ENCODE results near the gene AIPL1. TPM values are rescaled to one million over a fixed set of nuclear protein-coding genes. Genes with fewer than 3 reads are reported as not detected.
"Not testable (repeated sequence)": the region's sequence is repeated elsewhere in the genome, so short reads cannot be mapped to it uniquely, and the experiment has no call there.

The AIPL1 gene, protein sequence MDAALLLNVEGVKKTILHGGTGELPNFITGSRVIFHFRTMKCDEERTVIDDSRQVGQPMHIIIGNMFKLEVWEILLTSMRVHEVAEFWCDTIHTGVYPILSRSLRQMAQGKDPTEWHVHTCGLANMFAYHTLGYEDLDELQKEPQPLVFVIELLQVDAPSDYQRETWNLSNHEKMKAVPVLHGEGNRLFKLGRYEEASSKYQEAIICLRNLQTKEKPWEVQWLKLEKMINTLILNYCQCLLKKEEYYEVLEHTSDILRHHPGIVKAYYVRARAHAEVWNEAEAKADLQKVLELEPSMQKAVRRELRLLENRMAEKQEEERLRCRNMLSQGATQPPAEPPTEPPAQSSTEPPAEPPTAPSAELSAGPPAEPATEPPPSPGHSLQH
- not detected in 2 replicates for total RNA-seq (2014; rRNA removed; shearing (Covaris generic))
- polyA plus RNA-seq (2014; cell fraction: nucleus; rRNA removed), result not detected in 2 replicates

DNA sequence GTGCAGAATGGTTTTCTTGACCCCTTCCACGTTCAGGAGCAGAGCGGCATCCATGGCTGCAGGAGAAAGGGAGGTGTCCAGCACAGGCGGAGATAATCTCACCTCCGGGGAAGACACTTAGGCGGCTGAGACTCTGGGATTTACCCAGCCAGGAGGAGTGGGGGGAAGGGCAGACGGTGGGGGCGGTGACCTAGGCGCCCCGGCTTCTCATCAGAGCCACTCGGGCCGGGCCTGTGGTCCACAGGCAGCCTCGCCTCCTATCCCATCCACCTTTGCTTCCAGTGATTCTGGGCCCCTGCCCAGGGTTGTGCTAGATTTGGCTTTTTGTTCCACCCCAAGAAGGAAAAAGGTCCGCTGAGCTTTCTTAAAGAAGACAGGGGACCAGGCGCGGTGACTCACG lies at the start of gene AIPL1:
Gene AIPL1, minus strand, starts transcription at position 71 of the 400 bp plus-strand sequence. Its CDS starts 17 bp downstream, at position 54.
- no peak for DNase-seq (ENCODE audit: extremely low read depth, low read depth)

DNA sequence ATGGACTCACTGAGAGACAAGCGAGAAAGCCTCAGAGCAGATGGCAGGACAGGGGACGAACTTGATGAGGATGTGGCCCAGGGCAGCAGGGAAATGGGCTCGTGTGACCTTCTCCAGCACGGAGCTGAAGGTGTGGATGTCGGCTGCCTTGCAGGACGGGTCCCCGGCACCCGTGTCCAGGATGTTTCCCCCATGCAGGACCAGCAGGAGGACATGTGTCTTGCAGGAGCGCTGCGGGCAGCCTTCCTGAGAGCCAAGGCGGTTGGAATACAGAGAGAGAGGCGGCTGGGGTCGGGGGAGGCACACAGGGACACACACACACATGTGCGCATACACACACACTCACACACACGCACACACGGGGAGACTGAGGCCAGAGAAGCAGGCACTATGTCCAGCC lies 48.6 kb upstream of the AIPL1 start:
- no peak for DNase-seq (ENCODE audit: extremely low read depth, low read depth)

DNA sequence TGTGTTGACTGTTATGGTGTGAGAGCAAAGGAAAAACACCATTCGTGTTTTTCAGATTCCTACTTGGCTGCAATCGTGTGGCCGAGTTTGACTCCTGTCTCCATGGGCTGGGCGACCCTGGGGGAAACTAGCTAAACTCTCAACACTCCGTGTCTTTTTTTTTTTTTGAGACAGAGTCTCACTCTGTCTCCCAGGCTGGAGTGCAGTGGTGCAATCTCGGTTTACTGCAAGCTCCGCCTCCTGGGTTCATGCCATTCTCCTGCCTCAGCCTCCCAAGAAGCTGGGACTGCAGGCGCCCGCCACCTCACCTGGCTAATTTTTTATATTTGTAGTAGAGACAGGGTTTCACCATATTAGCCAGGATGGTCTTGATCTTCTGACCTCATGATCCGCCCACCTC lies 47.9 kb upstream of the AIPL1 start:
- DNase-seq (ENCODE audit: extremely low read depth, low read depth), result not testable (repeated sequence)

DNA sequence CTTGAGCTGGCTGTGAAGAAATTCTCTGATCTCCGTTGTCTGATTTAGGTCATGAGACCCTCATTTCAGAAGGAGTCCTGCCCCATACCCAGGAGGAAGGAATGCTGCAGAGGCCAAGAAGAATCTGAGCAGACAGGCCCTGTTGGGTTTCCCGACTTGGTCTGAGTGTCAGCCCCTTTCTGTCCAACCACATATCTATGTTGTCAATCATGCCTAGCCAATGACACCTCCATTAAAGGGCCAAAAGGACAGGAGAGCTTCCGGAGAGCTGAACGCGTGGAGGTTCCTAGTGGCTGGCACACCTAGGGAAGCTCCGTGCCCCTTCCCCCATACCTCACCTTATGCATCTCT lies 47.2 kb upstream of the AIPL1 start:
- no peak for DNase-seq (ENCODE audit: extremely low read depth, low read depth)

DNA sequence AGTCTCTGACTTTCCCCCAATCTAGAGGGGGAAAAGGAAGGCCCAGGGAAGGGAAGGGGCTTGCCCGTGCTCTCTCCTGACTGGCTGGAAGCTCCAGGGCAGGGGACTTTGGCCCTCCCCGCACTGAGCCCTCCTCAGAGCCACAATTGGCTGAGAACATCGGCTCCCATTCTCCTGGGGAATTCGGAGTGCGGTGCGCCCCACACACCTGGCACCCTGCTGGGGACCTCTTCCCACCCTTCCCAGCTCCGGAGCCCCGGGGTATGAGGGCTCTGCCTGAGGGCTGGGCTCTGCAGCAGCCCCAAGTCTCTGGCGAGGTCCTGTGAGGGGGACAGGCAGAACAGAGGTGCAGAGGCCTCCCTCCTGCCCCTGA lies 45.4 kb upstream of the AIPL1 start:
- DNase-seq (ENCODE audit: extremely low read depth, low read depth), result no peak

DNA sequence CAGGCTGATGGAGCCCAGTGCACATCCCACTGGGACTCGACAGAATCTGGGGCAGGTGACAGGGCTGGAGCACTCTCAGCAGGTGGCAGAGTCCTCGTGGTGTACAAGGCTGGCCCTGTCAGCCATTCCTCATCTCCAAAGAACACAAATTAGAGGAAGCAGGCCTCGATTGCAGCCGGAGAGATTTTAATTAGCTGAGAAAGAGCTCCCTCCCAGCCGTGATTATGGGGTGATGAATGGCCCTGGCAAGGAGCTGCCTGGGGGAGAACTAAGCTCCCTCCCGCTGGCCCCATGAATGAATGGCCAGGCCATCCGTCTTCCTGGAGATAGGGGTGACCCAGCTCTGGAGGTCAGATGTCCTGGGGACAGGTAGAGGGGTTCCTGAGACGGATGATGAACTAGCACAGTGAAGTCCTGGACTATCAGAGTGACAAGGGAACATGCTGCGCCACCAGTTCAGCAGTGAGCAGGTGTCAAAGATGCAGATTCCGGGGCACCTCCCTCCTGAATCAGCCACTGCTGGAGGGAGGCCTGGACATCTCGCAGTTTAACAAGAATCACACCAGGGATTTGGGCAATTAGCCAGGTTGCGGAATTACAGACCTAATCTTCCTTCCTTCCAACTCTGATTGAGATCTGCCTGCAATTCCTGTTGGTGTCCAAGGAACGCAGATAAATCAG lies 44.8 kb upstream of the AIPL1 start:
- no peak for DNase-seq (ENCODE audit: extremely low read depth, low read depth)

DNA sequence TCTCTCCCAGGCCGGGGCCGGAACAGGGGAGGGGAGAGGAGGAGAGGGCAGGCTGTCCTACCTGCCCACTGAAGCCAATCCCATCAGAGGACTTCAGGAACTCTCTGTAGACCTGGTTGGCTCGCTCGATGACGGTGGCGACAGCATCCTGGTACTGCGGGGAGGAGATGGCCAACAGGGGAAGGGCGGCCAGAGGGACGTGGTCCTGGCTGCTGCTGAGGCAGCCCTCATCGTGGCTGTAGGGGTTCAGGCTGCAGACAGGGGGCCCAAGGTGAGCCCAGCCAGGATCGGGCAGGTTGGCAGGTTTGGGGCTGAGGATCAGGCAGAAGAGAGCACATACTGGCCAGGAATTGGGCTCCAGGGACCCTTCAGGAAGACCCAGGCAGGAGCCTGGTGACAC lies 43.6 kb upstream of the AIPL1 start:
- no peak for DNase-seq (ENCODE audit: extremely low read depth, low read depth)

DNA sequence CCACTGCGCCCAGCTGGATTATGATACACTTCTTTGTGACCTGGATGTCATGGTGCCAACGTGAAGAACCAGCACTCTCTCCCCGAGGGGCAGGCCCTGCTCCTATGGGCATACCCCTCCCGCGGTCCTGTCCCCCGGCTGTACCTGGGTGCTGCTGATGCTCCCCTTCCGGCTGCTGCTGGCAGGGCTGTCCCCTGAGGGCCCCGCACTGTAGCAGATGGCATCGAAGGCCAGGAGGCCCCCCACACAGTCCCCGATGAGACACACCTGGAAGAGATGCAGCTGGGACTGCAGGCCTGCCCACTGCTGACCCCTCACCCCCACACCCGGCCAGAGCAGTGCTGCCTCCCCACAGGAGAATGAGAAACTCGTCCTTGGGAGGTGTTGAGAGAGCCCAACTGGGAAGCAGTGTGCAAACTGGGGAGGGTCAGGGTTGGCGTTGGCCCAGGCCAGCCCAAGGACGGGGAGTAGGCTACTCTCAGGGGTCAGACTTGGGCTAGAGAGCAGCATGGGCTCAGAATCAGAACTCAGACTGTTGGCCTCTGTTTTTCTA lies 43.0 kb upstream of the AIPL1 start:
- no peak for DNase-seq (ENCODE audit: extremely low read depth, low read depth)

DNA sequence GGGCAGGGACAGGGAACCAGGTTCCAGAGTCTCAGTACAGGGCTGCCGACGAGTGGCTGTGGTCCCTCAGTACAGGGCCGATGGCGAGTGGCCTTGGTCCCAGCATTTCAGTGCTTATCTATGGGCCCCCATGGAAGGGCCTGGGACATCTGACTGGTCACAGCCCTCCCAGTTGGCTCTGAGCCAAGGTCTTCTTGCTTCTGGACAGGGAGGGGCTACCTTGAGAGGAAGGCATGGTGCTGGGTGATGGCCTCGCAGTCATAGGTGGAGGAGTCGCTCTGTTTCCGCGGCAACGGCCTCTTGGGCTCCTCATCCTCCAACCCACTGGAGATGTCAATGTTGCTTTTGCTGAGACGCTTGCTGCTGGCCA lies 41.9 kb upstream of the AIPL1 start:
- no peak for DNase-seq (ENCODE audit: extremely low read depth, low read depth)

DNA sequence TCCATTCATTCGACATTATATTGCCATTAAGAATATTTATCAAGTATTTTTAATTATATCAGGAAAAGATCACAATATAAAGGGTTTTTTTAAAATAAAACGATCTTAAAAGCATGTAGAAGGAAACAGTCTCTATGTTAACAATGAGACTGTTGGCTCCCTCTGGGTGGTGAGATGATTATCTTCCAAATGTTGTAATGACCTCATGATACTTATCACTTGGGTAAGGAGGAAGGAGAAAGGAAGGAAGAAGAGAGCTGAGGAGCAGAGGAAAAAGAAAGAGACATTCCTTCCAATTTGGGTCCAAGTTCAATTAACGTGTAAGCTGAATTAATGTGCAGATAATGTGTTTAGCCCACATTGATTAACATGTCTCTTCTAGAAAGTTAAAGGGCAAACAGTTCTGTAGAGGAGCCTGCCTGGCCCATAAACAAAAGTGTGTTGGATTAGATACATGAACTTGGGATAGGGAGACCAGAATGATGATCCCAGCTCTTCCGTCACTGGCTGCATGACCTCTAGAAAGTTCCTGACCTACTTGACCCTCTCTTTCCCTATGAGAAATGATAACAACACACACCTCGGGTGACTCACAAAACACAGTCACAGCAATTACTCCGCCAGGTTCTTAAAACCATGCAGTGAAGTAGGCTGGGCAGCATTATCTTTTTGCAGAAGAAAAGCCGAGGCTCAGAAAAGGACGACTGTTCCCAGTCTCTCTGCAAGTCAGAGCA lies 41.3 kb upstream of the AIPL1 start:
- DNase-seq (ENCODE audit: extremely low read depth, low read depth), result no peak

DNA sequence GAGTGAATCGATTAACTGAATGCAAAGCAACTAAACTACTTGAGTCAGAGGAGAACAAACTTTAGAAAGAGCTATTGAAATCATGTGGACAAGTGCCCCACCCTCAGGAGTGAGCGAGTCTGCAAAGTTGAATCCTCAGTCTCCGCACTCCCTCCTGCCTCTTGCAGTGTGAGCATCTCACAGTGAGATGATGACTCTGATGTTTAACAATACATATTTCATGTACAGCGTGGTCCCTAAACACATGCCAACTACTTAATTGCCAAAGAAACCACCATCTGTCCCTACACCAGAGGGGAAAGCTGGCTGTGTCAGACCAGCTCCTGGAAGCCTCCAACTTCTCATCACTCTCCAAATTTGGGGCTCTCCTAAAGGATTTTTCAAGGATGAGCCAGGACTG lies 40.5 kb upstream of the AIPL1 start:
- no peak for DNase-seq (ENCODE audit: extremely low read depth, low read depth)

DNA sequence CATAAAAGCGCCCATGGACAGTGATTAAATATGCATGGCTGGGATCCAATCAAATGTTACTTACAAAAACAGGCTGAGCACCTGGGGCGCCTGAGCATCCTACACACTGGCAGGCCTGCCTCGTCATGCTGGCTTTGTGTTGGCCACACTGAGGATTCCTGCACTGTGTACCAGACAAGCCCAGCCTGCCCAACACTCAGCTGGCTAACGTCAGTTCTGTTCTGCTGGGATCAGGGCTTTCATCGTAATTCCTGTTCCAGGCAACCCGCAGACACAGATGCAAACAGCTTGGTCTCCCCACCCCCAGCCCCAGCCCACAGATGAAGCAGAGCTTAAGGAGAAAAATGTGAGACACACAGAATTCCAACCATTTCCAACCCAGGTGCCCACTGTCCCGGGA lies 40.0 kb upstream of the AIPL1 start:
- DNase-seq (ENCODE audit: extremely low read depth, low read depth), result no peak

DNA sequence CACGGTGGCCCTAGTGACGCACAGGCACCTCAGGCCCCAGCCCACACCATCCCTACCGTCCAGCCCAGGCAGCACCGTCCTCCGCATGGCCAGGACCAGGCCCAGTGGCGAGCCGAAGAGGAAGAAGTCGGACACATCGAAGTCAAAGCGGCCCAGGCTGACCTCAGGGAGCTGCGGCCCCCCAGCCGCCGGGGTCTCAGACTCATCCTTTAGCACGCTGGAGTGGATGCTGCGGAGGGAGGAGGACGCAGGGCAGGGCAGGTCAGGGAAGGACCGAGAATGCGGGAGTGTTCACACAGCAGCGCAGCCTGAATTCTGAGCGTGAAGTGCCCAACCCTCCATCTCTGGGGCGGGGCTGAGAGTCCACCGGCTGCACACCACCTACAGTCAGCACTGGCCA lies 39.5 kb upstream of the AIPL1 start:
- DNase-seq (ENCODE audit: extremely low read depth, low read depth), result no peak

DNA sequence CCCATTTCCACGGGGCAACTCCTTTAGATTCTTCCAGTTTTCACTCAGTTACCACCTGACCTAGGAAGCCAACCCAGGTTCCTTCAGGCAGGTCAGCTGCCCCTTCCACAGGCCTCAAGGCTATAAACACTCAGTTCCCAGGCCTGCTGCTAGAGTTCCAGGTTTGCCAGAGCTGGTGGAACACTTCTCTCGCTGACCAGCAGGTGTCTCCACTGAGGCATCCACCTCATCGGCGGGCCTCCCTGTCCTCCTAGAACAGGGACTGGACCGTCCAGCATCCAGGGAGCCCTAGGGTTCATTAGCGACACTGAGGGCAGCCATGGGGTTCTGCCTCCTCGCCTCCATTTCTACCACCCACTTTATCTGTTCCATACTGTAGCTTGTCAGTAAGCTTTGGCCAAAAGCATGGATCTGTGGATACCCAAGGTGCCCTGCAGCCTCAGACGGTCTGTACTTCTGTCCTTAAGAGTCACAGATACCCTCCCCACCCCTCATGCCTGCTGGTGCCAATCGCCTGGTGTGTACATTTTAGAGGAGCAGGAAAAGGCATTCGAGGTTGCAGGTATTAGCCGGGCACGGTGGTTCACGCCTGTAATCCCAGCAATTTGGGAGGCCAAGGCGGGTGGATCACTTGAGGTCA lies 38.3 kb upstream of the AIPL1 start:
- peak; percentile 70 for DNase-seq (ENCODE audit: extremely low read depth, low read depth)

DNA sequence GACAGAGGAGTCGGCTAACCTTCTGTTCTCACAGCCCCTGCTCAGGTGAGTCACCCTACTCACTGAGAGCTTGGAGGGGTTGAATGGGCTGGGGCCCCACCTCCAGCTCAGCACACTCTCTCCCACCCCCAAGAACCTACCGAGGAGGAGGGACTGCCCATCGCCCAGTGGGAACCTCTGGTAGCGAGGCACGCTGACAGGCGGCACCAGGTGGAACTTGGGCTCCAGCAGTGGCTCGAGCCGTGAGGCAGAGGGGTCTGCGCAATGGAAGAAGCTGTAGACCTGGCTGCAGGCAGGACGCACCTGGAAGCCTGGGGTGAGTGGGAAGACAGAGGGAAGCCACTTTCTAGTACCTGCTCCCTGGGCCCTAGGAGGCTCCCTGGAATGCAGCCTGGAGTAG lies 37.6 kb upstream of the AIPL1 start:
- no peak for DNase-seq (ENCODE audit: extremely low read depth, low read depth)

DNA sequence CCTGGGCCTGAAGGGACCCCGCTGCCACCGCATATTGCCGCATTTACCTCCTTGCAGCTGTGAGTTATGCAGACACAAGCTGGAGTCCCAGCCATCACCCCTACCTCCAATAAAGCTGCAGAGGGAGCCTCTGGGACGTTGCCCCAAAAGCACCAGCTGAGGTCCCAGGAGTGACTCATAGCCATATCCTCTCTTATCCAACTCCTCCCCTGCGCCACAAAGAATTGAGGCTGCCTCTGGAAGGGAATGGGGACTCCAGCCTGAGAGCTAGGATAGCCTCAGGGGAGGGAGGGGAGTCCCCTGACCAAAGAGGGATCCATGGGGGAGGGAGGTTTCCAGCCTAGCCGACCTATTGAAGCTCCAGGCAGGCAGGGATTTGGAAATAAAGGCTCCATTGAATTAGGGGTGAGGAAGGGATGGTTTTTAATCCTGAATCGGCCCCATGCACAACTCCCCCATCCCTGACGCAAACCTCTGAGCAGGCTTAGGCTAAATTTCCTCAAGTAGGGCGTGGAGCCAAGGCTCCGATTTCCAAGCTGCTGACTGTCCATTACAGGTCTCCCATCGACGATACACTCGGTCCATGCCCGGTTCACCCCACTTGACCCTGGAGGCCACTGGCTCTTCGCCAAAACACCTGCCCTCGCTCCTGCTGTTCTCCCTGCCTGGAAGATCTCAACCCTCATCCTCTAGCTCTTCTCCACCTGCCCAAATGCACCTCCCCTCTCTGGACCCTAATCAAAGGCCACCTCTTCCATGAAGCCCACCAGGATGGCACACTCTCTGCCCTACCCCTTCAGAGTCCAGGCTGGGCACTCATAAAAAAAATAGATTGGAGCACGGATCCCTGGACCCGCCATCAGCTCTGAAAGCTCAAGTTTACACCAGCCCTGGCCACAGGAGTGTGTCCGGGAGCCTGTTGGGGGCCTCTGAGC lies 36.9 kb upstream of the AIPL1 start:
- no peak for DNase-seq (ENCODE audit: extremely low read depth, low read depth)

DNA sequence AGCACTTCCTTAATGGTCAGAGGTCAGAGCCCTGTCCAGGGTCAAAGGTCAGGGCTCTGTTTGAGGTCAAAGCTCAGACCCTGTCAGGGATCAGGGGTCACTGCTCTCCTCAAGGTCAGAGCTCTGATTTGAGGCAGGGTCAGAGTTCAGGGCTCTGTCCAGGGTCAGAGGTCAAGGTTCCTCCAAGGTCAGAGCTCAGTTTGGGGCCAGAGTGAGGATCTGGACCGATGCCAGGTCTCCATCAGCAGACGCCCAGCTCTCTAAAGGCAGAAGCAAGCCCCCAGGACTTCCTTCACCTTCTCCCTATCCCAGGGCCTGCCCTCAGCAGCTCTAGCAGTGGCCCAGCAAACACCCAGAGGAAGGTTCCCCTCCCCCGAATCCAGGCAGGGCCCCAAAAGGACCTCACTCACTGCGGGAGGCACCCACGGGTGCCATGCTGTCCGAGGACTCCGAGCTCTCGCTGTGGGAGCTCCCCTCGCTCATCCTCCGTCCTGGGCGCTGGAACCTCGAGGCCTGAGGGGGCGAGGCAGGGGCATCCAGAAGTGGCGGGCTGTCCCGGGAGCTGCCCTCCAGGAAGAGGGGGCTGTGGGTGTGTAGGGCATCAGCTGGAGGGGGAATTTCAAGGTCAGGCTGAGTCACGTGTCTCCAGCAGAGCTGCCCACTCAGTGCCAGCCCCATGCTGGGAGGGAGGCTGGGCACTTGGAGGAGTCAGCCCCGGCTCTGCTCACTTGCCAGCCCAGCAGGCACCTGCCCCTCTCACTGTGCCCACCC lies 36.0 kb upstream of the AIPL1 start:
- no peak for DNase-seq (ENCODE audit: extremely low read depth, low read depth)

DNA sequence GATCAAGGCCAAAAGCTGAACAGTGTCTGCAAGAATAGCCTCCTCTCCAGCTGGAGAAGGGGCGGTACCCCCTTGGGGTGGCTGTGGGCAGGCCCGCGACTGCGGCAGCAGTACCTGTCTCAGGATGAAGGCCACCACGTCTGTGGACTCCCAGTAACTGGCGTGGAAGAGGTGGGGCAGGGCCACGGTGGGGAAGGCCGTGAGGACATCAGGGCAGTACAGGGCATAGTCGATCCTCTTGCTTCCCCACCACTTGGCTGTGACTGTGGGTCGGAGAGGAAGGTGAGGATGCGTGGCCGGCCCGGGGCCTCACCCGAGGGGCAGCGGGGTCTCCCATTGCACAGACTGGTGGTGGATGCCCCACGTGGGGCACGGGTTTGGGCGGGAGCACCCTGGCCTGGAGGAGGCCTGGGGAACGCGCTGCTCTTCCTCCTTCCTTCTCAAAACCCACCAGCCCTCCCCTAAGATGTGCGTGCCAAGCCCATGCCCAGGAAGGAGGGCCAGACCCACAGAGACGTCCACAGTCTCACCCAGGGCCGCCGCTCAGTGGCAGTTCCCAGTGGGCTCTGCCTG lies 35.3 kb upstream of the AIPL1 start:
- no peak for DNase-seq (ENCODE audit: extremely low read depth, low read depth)
